Measurements from ENCODE around the gene TCF7L2.

TCF7L2 gene

DNA sequence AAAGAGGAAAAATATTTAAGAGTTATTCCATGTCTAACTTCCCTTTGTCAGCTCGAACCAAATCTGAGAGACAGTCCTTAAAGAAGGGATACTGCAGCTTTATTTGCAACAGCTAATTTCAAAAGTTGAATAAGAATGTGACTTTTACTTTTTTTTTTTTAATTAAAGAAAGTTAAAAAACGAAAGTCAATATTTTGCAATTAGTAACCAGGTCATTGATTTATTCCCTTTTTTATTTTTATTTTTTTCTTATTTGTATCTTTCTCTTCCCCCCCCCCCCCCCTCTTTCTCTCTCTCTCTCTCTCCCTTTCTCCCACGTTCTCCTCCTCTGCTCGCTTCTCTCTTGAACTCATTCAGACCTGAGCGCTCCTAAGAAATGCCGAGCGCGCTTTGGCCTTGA is 209.5 kb downstream of the TCF7L2 start:
- no peak for DNase-seq (ENCODE audit: low spot score)
- TF ChIP-seq, protein P1, sequence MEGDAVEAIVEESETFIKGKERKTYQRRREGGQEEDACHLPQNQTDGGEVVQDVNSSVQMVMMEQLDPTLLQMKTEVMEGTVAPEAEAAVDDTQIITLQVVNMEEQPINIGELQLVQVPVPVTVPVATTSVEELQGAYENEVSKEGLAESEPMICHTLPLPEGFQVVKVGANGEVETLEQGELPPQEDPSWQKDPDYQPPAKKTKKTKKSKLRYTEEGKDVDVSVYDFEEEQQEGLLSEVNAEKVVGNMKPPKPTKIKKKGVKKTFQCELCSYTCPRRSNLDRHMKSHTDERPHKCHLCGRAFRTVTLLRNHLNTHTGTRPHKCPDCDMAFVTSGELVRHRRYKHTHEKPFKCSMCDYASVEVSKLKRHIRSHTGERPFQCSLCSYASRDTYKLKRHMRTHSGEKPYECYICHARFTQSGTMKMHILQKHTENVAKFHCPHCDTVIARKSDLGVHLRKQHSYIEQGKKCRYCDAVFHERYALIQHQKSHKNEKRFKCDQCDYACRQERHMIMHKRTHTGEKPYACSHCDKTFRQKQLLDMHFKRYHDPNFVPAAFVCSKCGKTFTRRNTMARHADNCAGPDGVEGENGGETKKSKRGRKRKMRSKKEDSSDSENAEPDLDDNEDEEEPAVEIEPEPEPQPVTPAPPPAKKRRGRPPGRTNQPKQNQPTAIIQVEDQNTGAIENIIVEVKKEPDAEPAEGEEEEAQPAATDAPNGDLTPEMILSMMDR (IDR thresholded peaks at IDR 0.05; ENCODE audit: borderline replicate concordance, control extremely low read depth, extremely low read depth, insufficient read depth, missing control alignments) = no peak
- in situ Hi-C loops (cut with MboI; ENCODE audit: low sequenced_read_pairs, unreplicated experiment) = no loop called here

DNA sequence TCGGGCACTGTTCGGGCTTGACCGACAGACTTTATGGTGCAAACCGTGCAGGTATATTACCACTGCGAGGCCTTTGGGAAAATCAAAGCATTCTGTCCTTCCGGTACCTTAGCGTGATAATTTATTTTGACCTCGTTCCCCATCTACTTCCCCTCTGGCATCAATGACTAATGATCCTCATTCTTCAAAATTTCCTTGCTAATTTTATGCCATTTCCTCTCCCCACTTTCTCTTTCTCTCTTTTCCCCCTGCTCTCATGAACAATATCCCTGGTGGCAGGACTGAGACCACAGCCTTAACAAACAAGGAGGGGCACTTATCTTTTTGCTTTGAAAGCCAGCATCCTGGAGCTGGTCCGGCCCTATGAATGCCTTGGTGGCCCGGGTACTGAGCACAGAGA is 210.6 kb downstream of the TCF7L2 start:
- TF ChIP-seq, protein P1 (IDR thresholded peaks at IDR 0.05; ENCODE audit: borderline replicate concordance, control extremely low read depth, extremely low read depth, insufficient read depth, missing control alignments) = no peak
- DNase-seq (ENCODE audit: low spot score) = no peak
- in situ Hi-C loops (cut with MboI; ENCODE audit: low sequenced_read_pairs, unreplicated experiment) = no loop called here

DNA sequence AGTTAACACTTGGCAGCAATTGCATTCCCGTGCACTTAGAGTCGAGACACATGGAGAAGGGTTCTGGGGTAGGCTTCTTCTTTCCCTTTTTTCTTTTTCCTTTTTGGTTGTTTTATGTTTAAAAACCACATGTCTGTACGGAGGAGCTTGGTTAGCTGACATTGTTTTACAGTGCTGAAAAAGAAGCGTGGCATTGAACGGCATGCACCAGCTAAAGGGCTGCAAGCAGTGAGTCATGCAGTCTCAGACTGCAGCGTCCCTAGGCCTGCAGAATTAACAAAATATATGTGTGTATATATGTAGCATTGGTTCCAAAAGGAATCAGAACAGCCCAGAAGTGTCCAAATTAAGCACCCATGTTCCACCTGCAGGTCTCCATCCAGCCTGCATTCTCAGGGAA is 211.0 kb downstream of the TCF7L2 start:
- TF ChIP-seq, protein P1 (IDR thresholded peaks at IDR 0.05; ENCODE audit: borderline replicate concordance, control extremely low read depth, extremely low read depth, insufficient read depth, missing control alignments) = no peak
- DNase-seq (ENCODE audit: low spot score) = no peak
- in situ Hi-C loops (cut with MboI; ENCODE audit: low sequenced_read_pairs, unreplicated experiment) = no loop called here

DNA sequence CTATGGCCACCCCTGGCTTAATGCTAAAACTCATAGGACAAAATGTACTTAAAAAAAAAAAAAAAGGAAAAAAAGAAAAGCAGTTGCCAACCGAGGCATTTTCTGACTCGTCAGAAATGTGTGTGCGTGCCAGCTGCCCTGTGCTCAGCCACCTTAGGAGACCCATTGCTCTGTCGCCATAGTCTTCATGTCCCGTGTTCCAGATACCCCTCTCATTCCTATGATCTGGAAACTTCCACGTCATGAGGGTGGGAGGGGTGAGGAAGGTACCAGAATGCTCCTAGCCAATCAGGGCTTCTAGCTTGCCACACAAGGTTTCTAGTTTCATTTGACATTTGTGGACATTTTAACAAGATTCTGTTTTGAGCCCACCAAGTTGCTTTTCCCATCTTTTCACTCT is 212.9 kb downstream of the TCF7L2 start:
- in situ Hi-C loops (cut with MboI; ENCODE audit: low sequenced_read_pairs, unreplicated experiment) = no loop called here
- no peak for DNase-seq (ENCODE audit: low spot score)
- TF ChIP-seq, protein P1 (IDR thresholded peaks at IDR 0.05; ENCODE audit: borderline replicate concordance, control extremely low read depth, extremely low read depth, insufficient read depth, missing control alignments) = no peak

DNA sequence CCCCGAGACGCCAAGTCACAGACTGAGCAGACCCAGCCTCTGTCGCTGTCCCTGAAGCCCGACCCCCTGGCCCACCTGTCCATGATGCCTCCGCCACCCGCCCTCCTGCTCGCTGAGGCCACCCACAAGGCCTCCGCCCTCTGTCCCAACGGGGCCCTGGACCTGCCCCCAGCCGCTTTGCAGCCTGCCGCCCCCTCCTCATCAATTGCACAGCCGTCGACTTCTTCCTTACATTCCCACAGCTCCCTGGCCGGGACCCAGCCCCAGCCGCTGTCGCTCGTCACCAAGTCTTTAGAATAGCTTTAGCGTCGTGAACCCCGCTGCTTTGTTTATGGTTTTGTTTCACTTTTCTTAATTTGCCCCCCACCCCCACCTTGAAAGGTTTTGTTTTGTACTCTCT is 215.6 kb downstream of the TCF7L2 start:
- no peak for DNase-seq (ENCODE audit: low spot score)
- TF ChIP-seq, protein P1 (IDR thresholded peaks at IDR 0.05; ENCODE audit: borderline replicate concordance, control extremely low read depth, extremely low read depth, insufficient read depth, missing control alignments) = no peak
- in situ Hi-C loops (cut with MboI; ENCODE audit: low sequenced_read_pairs, unreplicated experiment) = no loop called here

DNA sequence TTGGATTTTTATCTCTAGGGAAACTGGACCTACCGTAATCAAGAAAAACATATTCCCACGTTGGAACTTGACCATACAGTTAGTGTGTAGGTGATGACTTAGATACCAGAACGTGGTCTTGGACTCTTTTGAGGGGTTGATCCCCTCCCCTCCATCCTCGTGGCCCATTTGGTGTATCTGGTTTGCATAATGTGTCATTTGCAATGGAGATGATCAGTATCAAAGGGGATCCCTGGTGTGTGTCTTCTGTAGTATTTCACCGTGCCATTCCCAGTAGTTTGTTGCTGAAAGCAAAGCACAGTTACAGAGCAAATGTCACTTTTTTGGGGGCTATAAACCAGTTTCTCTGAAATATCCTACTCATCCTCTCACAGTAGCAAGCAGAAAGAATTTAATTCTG is 217.7 kb downstream of the TCF7L2 start:
- TF ChIP-seq, protein P1 (IDR thresholded peaks at IDR 0.05; ENCODE audit: borderline replicate concordance, control extremely low read depth, extremely low read depth, insufficient read depth, missing control alignments) = no peak
- DNase-seq (ENCODE audit: low spot score) = no peak
- in situ Hi-C loops (cut with MboI; ENCODE audit: low sequenced_read_pairs, unreplicated experiment) = no loop called here

DNA sequence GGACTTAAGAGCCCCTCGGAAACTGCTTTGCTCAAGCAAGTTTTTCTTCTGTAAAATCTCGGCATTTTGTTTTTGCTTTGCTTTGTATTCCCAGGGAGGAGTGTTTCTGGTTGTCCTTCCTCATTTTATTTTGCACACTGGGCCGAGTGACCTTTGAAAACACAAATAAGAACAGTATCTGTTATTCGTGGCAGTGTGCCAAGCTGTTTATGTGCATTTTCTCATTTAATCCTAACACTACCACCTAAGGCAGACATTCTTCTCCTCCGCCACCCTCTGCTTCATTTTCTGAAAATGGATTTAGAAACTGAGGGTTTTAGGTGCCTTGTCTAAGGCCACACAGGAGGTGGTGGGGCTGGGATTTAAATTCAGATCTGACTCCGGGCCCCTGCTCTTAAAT is 218.5 kb downstream of the TCF7L2 start:
- DNase-seq (ENCODE audit: low spot score) = no peak
- in situ Hi-C loops (cut with MboI; ENCODE audit: low sequenced_read_pairs, unreplicated experiment) = no loop called here
- TF ChIP-seq, protein P1 (IDR thresholded peaks at IDR 0.05; ENCODE audit: borderline replicate concordance, control extremely low read depth, extremely low read depth, insufficient read depth, missing control alignments) = no peak

Data from GM13976 (cell line).